Measurements from ENCODE around the gene PLXNA4.

Gene PLXNA4

DNA sequence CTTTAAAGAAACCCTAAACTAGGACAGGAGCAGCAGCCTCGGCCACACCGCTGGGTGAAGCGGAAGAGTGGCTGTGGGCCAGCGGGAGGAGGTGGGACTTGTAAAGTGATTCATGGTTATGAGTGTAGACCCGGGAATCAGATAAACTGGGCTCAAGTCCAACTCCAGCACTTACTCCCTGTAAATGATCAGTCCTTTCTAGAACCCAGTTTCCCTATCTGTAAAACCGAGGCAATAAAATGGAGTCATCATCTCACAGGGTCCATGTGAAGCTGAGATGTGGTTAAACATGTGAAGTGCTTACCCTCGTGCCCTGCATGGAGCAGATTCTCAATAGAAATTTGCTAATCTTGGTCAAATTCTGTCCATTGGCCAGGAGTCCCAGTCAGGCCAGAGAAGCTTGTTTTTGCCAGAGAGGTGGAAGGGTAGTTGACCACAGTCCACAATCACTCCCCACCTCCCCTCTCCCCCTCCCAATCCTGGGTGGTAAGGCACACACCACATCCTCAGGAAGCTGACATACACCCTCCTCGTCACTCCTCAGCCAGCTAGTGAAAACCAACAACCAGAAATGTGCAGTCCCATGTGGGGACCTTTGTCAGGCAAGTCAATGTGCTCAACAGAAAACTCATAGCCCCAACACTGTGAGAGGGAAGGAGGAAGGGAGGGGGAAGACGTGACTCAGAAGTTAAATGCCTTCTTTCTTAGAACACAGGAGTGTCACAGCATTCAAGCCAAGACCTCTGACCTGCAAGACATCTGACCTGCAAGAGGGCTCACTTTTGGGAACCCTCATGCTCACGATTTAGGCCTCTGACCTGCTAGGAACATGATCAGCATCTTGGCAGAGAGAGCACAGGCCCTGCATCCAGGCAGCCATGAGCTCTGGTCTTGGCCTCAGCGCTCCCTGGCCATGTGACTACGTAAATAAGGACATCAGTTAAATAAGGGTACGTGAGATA is 145.1 kb downstream of the PLXNA4 start:
- DNase-seq = no peak

DNA sequence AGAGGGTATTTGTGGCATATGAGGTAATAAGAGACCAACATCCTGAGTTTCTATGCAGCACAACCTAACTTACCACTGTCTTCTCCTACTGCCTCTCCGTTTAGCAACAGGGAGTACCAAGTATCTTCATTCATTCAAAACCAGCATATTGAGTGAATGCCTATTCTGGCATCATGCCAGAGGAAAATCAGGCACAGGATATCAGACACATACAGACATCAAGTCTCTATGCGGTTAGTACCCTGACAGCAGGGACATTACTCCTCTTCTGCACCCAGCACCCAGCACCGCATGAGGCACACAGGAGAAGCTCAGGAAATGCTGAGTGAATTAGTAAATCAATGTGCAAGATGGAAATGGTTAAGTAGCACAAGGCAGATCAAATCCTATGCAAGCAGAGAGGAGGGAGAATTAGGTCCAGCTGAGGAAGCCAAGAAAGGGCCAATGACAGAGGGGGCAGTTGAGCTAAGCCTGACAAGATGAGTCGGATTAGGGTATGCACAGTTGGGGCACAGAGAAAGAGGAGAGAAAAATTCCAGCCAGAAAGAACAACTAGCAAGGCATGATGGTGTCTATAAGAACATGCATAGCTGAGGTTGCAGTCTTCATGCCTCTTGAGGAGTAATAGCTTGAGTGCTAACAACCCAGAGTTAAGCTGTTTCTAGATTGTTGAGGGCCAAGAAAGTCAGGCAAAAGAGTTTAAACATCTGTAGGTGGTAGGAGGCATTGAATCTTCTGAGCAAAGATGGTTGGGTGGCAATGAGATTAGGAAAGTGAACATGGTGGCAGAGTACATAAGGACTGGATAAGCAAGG is 146.0 kb downstream of the PLXNA4 start:
- DNase-seq = no peak

DNA sequence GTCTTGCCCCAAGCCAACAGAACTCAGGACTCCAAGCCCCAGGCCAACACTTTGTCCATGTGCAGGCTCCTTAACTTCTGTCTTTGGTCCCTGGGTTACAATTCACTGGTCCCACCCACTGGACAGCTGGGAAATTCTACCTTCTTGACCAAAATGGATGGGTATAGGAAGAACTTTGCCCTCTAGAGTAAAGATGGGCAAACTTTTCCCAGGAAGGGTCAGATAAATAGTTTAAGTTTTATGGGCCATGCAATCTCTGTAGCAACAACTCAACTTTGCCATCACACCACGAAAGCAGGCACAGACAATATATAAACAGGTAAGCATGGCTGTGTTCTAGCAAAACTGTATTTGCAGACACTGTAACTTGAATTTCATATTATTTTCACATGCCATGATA is 147.1 kb downstream of the PLXNA4 start:
- no peak for DNase-seq

DNA sequence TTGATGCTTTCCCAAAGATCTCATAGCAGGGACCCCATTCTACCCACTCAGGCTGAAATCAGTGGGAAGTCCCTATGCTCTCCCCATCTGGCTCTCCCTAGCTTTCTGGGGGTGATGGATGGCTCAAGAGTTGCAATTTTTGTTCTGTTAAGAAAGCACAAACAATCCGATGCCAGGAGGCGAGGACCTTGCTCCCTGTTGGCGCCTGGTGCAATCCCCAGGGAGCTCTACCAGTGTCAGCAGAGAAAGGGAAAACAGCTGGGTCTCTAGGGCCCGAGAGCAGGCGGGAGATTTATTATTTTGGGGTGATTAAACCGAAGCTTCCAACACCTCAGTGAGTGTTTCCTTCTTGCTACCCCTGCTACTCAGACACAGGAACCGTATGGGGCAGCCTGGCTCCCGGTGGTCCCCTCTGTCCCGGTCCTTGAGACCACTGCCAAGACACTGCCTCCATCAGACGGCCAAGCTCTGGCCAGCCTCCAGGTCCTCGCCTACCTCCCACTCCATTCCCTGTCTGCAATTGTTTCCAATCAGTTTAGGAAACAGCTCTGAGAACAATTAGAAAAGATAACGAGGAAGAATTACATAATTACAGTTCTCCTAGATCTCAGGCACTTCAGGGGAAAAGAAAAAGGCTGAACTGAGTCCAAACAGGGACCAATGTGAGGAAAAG is 147.9 kb downstream of the PLXNA4 start:
- DNase-seq = no peak

DNA sequence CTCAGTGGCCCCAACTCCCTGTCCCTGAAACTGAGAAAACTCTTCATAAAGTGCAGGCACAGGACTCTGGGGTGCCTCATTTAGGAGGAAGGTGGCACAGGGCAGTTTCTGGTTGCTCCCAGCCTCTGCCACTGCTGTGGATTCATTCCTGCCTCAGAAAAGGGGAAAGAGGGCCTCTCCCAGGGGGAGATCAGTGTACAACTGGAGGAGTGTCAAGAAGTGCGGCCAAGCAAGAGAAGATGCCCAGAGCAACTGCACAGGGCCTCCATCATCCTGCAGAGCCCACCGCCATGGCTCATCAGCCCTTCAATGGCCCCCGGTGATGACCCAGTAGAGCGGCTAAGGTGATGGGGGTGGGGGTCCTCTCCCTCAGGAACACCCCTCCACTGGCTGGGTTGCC is 150.3 kb downstream of the PLXNA4 start:
- no peak for DNase-seq

DNA sequence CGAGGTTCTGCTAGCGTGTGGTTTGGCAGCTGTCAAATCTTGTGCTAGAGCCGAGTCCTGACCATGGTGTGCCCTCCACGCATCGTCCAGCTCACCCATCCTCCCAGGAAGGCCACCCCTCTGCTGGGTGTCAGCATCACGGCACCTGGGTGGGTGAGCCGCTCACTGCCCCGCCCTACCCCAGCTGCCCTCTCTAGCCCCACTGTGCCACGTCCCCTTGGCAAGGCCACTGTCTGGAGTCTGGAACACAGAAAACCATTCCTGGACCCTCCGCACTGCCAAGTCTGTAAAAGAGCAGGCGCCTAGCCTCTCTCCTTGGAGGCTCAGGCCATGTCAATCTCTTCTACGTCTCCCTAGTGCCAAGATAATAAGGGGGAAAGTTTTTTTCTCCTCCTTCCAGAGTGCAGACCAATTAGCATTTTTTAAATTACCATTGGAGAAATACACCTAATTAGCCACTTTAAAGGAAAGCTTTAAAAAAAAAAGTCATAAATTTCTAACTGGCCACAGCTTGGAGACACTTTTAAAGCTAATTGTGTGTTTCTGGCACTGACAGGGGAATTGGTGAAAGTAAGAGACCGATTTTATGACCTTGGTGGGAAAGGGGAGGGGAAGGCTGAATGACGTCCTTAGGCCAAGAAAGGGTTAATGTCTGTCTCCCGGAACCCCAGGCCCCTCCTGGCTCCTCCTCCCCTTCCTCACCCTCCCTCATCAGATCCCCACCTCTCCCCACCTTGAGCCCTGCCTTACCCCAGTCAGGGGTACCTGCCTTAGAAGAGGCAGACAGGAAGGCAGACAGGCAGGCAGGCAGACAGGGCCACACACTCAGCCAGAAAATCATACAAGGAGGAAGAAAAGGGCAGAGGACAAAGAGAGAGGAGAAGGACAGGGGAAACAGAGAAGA is 151.2 kb downstream of the PLXNA4 start:
- DNase-seq = no peak

DNA sequence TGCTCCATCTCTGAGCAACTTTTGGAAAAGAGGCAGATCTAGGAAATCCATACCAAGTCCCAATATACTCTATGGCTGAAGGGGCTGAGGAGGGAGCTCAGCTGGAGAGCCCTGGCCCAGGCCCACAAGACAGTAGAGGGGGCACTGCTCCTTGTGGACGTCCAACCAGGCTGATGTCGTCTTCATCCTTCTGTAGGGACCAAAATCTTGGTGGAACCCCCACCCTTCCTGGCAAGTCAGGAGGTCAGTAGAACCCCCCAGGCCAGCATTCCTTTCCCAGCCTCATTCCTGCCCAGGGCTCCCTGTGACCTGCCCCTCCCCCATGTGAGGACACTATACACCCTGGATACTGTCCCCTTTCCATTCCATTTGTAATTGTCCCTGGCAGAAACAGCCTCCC is 152.0 kb downstream of the PLXNA4 start:
- no peak for DNase-seq

DNA sequence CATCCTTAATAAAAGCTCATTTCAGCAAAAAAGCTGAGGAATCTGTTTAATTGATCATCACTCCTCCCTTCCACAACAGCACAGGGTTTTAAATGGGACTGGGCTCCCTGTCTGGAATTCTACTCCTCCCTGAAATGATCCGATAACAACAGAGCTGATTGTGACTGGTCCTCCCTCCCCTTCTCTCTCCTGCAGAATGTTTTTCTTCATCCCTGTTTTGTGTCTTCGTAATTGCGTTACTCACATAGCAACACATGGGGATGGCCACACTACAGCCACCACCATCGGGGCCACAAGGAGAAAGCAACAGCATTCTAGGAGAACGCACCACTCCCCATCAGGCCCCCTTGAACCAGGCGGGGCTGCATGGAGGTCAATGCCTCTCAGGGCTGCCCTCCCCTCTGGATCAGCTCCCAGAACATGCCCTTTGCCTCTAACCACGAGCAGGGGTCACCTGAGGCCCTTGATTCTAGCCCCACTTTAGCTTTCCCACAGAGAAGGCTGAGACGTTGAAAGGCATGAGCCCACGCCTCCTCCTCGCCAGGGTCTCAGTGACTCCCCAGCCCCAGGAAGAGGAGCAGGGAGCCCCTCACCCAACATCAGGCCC is 152.6 kb downstream of the PLXNA4 start:
- DNase-seq = no peak

DNA sequence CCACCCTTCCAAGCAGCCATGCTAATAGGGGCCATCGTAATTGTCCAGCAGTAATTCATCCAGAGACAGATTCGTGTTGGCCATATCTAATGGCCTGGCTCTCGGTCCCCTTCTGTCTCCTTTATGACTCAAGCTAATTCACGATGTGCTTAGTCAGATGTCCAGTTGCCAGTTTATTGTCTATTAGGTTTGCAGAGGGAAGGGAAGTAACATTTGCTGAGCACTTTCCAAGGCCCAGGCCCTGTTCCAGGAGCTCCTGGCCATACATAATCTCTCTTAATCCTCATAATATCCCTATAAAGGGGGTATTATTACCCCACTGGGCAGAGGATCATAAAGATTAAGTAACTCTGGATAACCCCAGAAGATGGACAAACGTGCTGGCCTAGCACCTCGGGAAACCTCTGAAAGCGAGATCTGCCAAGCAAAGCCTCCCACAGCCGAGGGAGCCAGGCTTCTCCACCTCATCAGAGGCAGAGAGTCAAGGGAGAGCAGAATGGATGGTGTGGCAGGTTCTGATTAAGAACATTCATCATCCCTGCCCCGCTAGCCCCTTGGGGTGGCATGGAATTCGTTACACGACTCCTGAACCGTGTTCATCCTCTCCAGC is 153.7 kb downstream of the PLXNA4 start:
- DNase-seq = no peak

DNA sequence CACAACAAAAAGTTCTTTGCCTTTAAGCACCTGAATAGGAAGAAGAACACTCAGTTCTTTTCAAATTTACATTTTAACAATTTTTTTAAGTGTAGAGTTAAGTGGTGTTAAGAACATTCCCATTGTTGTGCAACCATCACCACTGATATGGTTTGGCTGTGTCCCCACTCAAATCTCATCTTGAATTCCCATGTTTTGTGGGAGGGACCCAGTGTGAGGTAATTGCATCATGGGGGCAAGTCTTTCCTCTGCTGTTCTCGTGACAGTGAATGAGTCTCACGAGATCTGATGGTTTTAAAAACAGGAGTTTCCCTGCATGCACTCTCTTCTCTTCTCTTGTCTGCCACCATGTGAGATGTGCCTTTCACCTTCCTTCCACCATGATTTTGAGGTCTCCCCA is 155.7 kb downstream of the PLXNA4 start:
- DNase-seq = no peak

DNA sequence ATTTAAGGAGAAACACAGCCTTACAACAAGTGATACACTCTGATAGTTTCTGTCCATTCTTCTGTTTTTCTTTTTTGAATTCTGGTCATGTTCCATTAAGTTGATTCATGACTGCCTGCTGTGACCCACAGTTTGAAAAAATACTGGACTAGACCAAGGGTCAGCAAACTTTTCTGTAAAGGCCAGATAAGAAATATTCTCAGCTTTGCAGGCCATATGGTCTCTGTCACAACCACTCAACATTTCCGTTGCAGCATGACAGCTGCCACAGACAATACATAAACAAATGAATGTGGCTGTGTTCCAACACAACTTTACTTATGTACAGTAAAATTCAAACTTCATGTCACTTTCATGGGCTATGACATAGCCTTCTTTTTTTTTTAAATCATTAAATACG is 156.7 kb downstream of the PLXNA4 start:
- DNase-seq = no peak

DNA sequence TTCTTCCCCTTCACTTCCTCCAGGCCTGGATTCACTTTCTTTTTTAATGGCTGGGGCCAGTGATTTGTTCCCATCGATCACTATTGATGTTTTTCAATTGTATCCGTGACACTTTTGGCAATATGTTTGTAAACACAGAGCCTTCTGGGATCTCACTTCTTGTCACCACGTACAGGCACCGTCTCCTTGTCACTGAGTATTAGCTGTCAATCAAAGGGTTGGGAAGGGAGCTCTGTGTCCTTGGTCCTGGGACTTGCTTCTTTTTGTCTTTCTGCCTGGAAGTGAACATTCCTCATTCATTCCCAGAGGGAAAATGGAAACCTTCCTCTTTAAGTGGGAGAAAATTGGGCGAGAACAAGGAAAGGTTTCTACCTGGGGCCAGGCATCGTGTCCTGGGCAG is 157.4 kb downstream of the PLXNA4 start:
- no peak for DNase-seq

DNA sequence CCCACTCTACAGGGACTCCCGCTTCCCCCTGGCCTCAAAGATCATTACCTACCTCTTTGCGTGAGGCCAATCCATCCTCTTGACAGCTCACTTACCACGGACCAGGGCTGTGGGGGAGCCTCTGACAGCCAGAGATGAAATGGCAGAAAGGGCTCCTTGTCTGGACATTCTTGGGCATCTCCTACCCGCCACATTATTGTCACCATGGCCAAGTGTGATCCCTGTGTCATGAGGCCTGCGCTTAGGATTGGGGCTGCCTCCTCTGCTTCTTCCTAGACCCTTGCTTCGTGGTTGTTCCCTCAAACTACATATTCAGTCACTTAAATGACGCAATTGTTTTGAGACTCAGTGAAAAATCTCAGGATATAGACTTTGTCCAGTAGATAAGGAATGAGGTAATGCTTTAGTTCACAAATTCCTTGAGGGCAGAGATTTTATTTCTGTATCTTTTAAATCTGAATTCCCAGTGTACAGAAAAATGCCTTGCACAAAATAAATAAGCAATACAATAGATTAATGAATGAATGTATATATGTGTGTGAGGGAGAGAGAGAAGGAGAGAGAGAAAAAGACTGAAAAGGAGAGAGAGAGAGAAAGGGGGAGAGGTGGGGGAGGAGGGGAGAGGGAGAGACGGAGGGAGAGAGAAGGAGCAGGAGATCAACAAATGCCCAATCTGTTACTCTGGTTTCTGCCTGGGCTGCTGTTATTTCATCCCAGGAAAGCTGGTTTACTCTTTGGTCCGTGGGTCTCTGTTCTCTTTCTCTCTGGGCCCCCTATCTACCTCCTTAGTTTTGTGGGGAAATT is 159.0 kb downstream of the PLXNA4 start:
- no peak for DNase-seq

DNA sequence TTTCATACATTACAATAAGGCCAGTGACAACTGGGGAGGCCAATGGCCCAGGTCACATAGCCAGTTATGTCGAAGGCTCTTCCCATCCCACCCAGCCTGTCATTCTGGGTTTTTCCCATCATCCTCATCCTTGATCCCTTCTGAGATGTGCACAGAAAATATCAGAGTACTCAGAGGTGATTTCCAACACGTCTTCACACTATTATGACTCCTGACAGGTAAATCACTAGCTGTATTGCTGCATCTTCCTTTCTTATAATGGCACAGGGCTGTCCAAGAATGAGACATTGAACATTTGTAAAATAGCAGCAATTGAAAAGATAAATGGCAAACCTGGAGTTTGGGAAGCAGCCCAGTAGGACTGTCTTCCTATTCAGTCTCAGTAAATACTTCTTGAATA is 159.9 kb downstream of the PLXNA4 start:
- no peak for DNase-seq

DNA sequence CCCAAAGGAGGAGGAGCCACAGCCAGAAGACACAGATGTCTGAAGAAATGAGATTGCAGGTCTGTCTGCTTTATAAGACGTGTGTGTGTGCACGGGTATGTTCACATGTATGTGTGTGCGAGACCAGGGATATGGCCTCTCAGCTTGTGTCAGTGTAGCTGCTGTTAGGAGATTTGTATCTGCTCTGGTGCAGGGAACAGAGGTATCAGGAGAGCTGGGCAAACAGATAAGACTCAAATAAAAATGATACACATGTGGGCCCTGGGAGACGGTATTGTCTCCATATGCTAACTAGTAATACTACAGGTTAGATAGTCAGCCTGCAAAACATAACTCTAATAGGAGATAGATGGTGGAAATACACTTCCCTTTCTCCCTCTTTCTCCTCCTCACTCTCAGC is 161.0 kb downstream of the PLXNA4 start:
- DNase-seq = no peak

DNA sequence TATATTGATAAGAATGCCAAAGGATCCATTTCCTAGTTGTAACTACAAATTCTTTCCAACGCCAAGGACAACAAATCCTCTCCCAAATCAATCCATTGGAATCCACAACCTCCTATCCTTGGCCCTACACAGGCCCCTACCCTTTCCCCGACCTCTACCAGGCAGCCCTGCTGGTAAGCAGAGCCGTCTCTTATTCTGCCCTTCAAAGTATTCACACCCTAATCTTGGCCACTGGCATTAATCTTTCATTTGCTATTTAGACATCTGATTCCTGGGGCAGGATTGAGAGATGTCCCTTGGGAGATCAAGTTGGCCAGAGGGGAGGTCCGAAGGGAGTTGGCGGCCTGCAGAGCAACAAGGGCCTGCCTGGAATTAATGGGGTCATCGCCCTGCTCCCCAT is 161.4 kb downstream of the PLXNA4 start:
- DNase-seq = no peak

DNA sequence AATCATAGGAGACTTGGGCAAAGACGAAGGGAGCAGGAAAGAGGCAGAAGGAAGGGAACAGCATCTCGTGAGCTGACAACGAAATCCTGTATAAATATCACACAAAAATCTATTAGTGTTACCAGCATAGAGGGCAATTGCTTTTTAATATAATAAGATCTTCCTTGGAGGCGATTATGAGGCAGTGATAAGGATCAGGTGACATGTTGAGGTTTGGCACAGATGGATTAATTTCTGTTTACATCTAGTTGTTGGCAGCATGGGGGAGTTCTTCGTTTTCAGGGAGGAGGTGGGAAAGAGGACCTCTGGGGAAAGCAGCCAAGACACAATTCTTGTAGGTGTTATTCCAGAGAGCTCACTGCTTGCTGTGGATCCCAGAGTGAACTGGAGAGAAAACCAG is 163.8 kb downstream of the PLXNA4 start:
- DNase-seq = no peak

DNA sequence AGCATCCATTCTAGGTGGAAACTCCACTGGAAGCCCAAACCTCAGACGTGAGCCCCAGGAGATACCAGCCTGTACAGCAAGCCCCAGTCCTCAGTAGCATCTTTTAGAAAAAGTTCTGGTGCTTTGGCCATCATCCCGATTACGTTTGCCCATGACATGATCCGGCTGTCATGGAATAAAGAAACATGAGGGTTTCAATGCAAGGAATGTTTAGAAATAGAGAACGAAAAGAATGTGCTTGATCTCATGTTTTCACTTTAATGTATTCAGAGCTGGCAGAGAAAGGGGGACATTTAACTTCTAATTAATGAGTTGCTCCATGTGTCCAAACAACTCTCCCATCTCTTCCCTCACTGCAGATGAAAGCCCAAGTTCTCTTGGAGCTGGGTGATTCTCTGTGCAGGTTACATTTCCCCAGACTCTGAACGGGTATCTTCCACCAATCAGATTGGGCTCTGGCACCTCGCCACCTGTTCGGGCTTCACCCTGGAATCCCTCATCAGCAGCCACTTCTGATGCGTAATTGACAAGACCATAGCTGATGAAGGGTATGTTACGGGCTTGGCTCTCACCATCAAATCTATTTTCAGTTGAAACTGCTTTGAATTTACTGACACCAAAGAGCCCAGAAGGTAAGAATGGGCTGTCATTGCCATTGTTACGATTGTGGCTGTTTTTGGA is 165.3 kb downstream of the PLXNA4 start:
- DNase-seq = no peak

DNA sequence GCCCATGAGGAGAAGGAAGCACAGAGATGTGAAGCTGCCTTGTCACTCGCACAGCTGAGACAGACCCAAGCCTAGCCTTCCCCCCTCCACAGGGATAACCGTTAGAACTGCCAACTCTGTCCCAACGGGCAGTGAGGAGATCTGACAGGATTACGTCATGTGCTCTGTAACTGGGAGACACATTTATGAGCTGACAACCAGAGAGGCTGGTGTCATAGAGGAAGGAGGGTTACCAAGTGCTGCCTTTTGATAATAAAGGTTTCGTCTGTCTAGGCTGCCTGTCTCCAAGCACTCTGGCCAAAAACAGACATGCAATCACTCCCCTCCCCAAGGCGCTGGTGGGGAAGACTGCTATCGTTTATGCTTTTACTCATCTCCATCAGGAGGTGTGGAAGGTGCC is 165.9 kb downstream of the PLXNA4 start:
- DNase-seq = no peak

DNA sequence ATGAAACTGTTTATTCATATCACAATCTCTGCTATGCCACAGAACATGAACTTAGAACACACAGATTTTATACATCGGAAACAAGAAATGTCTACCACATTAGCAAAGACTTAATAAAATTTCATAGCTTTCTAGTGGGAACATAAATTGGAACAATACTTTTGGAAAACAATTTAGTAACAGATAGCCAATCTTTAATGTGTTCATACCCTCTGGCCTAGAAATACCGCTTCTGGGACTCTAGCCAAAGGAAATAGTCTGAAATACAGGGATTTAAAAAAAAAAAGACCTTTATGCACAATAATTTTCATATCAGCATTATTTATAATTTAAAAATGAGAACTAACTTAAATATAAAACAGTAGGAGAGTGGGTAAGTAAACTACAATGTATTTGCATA is 168.5 kb downstream of the PLXNA4 start:
- DNase-seq = no peak

Measured in NCI-H1436 (cell line).